ENCODE measurements around the gene HES5. TPM values are rescaled to one million over a fixed set of nuclear protein-coding genes. Genes with fewer than 3 reads are reported as not detected.

HES5 gene
- total and polyA plus RNA-seq, 2 experiments from 2014 or later, result 0.16 to 0.21 TPM

GRCh38 chr1:2483970-2484369 is 46.1 kb downstream of the HES5 start (continued):
- TF ChIP-seq CTCF (conservative IDR thresholded peaks at IDR 0.05; ENCODE audit: low read depth in 2 of 2), result no peak

- no peak for TF ChIP-seq ETS1 (IDR thresholded peaks at IDR 0.05)
- no peak for TF ChIP-seq ZNF462 (CRISPR knock-in tag; IDR thresholded peaks at IDR 0.05)
- TF ChIP-seq CREB1 (CRISPR knock-in tag; IDR thresholded peaks at IDR 0.05; ENCODE audit: low read depth), result no peak
- no peak for TF ChIP-seq POLR2AphosphoS5 (IDR thresholded peaks at IDR 0.05; ENCODE audit: low read depth)
- TF ChIP-seq STAT1 (IDR thresholded peaks at IDR 0.05; ENCODE audit: unreplicated experiment), result no peak
- TF ChIP-seq EZH2 (IDR thresholded peaks at IDR 0.05; ENCODE audit: low read depth, unreplicated experiment), result no peak
- TF ChIP-seq ZNF114 (CRISPR knock-in tag; IDR thresholded peaks at IDR 0.05), result no peak
- no peak for TF ChIP-seq NANOG (IDR thresholded peaks at IDR 0.05; ENCODE audit: borderline replicate concordance)
- TF ChIP-seq CTCF (conservative IDR thresholded peaks at IDR 0.05; ENCODE audit: low read depth in 2 of 2), result no peak
- no peak for TF ChIP-seq JUNB (IDR thresholded peaks at IDR 0.05; ENCODE audit: unreplicated experiment)
- H3K36me3 ChIP-seq (ENCODE audit: insufficient read depth), result no peaks in the 10 kb centered on the region
- no peak overlapping the region for H3K4me2 ChIP-seq
- no peaks in the 10 kb centered on the region for H3F3A ChIP-seq (replicated peaks; ENCODE audit: low read depth)
- H3K4me3 Mint-ChIP-seq, result no peak overlapping the region
- H3K9me2 ChIP-seq (ENCODE audit: insufficient read depth), result no peaks in the 10 kb centered on the region
- no peak overlapping the region for H3K4me3 ChIP-seq
- H3K27ac Mint-ChIP-seq, result no peak overlapping the region
- no peaks in the 10 kb centered on the region for H3K4me1 Mint-ChIP-seq
- no peaks in the 10 kb centered on the region for H3K36me3 Mint-ChIP-seq (ENCODE audit: low read depth)
- H3K79me2 ChIP-seq (replicated peaks; ENCODE audit: insufficient read depth), result no peaks in the 10 kb centered on the region
- H3K9me3 Mint-ChIP-seq, result peaks cover 4% of the 10 kb centered on the region; the same call in 2 of the 3 replicates
- no peaks in the 10 kb centered on the region for H4K20me1 ChIP-seq (replicated peaks; ENCODE audit: insufficient read depth)
- no peak overlapping the region for H3K27ac ChIP-seq (ENCODE audit: low read depth)
- no peak overlapping the region for H2AFZ ChIP-seq
- DNase-seq (ENCODE audit: low spot score) (no peak), ATAC-seq (no peak)
- no peaks in the 10 kb centered on the region for H3K4me1 ChIP-seq (ENCODE audit: insufficient read depth)
- peaks cover 2% of the 10 kb centered on the region for H3K27me3 Mint-ChIP-seq (ENCODE audit: insufficient read depth, low read depth, poor library complexity)
- no peaks in the 10 kb centered on the region for H3K27me3 ChIP-seq (ENCODE audit: insufficient read depth)
Measured at GRCh38 chr1:2483026-2483425, 47.0 kb downstream of the HES5 start.
